ENCODE results near the gene CYFIP2.
A peak's percentile ranks its signal among the peaks of the same experiment; 100 is the strongest.
"Not testable (repeated sequence)": the region's sequence is repeated elsewhere in the genome, so short reads cannot be mapped to it uniquely, and the experiment has no call there.

Gene CYFIP2

DNA sequence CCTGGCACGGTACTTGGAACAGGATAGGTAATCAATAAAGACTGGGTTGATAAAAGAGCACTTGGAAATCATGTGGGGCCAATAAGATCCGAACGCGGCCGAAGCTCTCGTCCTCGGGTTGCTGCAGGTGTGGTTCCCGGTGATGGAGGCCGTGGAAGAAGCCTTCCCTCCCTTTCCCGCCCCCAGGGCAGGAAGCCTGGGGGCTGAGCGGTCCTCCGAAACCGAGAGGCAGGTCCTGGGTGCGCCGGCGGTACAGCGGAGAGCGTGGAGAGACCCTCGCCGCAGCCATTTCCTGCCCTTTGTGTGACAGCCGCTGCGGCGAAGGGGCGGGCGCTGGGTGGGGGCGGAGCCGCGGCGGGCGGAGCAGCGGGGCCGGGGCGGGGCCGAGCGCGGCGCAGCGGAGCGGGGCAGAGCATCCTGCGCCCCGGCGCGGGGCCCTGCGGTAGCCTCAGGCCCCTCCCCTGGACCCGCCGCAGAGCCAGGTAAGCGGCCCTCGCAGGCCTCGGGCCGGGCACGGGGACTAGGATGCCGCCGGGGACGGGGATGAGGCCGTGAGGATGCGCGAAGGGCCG is at the start of gene CYFIP2:
TSS of gene CYFIP2 (plus strand) at position 410 of the 572 bp plus-strand sequence. CDS start 19,239 bp downstream, outside the sequence.
- DNase-seq (ENCODE audit: low read depth in 2 of 2): peak; percentile 63 to 73

GRCh38 chr5:157216391-157217142 is 49.4 kb upstream of the CYFIP2 start:
- DNase-seq (ENCODE audit: low read depth in 2 of 2): no peak

- peak; percentile 49 to 77 for DNase-seq (ENCODE audit: low read depth in 2 of 2)
Measured at GRCh38 chr5:157217289-157218024, 48.5 kb upstream of the CYFIP2 start.

DNA sequence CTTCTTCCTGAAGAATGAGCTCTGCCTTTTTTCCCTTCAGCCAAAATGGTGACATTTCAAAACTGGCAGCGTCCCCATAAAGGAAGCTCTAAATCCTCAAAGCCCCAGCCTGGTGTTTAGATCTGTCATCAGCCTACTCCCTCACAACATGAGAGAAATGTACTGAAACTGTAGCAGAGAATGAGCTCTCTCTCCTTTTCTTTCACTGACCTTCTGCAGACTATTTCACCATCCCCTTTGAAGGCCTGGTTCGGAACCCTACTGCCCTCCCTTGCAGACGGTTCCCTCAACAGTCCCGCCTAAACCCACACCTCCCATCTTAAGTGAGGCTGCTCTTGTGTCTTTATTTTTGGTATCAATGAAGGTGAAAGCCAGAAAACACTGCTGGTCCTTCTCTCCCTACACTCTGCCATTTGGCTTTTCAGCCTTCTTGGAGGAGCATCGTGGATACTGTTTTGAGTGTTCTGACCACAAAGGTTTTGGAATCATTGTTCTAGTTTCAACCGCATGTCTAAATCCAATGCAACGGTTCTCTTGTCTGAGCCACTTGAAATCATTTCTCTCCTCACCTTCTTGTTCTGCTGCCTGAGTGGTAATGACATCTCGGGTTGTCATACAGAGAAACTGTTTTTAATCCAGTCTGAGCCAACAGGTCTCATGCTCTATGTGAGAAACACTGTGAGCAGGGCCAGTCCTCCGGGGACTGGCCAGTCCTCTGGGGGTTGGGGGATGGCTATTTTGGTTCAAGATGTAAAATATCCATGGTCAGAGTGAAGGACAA is 46.2 kb upstream of the CYFIP2 start:
- no peak for DNase-seq (ENCODE audit: low read depth in 2 of 2)

DNA sequence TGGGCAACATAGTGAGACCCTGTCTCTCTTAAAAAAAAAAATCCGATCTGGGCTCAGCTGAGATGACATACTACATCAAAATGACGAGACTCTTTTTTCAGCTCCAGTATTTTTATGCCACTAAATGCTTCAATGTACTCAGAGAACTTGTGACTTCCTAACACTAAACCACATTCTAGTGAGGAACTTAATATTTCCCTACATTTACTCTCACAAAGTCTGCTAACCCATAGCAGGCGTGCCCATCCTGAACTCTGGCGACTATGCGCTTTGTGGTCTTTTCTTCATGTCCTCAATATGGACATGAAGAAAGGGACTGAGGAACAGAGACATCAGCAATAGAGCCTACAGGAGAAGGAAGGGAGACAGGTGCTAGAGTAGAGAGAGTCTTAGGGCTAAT is 44.0 kb upstream of the CYFIP2 start:
- no peak for DNase-seq (ENCODE audit: low read depth in 2 of 2)

DNA sequence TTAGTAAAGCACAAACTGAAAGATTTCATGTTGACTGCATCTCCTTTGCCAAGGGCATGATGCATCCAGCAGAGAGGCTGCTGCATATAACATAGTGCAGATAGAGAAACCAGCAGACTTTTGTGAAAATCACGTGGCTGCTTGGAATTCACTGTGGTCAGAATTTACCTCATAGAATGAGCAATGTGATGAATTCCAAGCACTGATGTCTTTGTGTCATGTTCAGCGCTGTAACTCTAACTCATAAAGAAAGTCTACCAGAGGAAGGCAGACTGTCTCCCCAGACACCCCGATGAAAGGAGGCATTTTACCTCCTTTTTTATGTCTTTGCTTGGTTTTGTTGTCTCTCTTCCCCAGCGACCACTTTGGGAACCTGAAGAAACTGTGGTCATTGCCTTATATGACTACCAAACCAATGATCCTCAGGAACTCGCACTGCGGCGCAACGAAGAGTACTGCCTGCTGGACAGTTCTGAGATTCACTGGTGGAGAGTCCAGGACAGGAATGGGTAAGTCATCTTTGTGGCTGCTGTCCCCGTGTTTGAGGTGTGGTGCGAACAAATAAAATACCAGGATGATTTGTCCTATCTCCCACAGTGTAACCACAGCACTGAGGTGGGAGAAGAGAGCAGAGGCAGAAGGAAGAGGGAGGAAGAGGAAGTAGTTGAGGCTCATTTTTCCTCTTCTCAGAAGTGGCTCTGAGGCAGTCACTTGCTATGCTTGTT is 43.3 kb upstream of the CYFIP2 start:
- peak; percentile 39 to 82 for DNase-seq (ENCODE audit: low read depth in 2 of 2)

DNA sequence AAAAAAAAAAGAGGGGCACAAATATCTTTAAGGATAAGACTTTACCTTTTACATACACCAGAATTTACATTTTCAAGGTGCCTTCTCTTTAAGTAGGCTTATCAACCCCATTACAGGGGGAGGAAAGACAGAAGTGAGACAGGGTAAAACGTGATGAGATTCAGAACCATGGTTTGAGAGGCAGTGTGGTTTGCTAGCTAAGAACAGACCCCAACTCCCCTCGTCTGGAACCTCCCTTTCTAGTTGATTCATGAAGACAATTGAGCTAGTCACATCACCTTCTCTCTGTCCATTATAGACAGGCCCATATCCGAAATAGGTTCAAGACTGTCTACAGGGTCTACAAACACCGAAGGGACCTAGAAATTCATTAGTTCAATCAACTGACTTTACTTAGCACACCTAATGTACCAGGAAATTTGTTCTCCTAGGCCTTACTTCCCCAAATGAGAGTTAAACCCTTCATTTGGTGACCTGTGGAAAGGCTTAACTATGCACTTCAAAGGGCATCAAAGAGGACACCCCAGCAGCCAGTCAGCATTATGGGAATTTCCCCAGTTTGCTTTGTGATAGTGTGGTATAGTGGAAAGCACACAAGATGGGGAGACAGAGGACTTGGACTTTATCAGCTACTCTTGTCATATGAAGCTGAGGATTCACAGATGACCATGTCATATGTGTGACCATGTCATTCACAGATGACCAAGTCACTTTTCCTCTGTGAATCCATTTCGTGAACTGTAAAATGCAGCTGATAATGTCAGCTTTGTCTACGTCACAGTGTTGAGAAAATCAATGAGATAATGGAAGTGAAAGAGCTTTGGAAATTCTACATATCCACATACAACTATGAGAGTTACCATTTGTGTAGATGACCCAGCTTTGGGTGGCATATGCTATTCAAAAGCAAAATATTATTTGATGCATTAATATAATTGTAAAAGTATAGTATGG is 40.2 kb upstream of the CYFIP2 start:
- no peak for DNase-seq (ENCODE audit: low read depth in 2 of 2)

DNA sequence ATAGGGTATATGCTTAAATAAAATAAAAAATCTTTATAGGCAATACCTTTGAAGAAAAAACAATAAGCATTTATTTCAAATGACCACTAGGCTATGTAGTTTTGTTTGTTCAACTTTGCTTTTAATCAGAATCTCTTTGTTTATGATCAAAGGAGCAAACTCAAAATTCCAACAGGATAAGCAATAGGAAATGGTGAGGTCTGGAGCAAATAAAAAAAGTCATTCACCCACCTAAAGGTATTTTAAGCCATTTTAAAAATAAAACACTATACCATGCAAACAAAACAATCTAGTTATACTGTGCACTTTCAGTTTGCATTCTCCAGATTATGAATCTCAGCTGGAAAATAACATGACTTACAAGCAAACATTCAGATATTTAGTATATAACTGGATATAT is 35.3 kb upstream of the CYFIP2 start:
- DNase-seq (ENCODE audit: low read depth in 2 of 2): no peak

GRCh38 chr5:157232706-157233105 is 33.2 kb upstream of the CYFIP2 start:
- no peak for DNase-seq (ENCODE audit: low read depth in 2 of 2)

- no peak for DNase-seq (ENCODE audit: low read depth in 2 of 2)
Measured at GRCh38 chr5:157233515-157233914, 32.4 kb upstream of the CYFIP2 start.

- no peak for DNase-seq (ENCODE audit: low read depth in 2 of 2)
Measured at GRCh38 chr5:157236423-157236822, 29.5 kb upstream of the CYFIP2 start.

DNA sequence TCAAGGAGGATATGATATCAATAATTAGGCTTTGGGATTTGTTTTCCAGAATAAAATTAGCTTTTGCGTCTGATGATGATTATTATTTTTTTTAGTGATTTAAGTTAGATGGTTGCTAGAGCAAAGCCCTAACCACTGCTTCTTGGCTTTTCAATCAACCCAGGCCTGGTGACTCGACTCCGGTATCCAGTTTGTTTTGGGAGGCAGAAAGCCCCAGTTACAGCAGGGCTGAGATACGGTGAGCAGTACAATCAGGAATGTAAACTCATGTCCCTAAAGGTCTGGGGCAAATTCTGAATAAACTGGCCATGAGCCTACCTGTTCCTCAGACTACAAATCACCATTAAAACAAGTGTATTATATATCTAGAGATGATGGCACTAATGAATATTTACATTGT is 24.4 kb upstream of the CYFIP2 start:
- no peak for DNase-seq (ENCODE audit: low read depth in 2 of 2)

- DNase-seq (ENCODE audit: low read depth in 2 of 2): not testable (repeated sequence)
Measured at GRCh38 chr5:157244704-157245103, 21.2 kb upstream of the CYFIP2 start.

DNA sequence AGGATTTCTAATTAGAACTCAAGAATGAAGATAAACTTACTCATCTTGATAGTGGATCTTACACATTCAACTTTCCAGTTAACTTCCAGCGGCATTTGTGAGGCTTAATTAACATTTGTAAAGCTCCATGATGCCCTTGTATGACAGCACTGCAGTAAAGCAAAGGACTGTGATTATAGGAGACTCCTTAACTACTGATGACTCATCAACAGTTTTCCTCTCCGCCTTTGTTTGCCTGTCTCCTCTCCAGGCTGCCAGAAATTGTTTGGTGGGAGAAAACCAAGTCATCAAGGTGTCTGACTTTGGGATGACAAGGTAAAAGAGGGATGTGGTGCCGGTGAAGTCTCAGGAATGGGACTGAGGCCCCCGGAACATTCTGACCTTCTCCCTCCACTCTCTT is 20.4 kb upstream of the CYFIP2 start:
- no peak for DNase-seq (ENCODE audit: low read depth in 2 of 2)

DNA sequence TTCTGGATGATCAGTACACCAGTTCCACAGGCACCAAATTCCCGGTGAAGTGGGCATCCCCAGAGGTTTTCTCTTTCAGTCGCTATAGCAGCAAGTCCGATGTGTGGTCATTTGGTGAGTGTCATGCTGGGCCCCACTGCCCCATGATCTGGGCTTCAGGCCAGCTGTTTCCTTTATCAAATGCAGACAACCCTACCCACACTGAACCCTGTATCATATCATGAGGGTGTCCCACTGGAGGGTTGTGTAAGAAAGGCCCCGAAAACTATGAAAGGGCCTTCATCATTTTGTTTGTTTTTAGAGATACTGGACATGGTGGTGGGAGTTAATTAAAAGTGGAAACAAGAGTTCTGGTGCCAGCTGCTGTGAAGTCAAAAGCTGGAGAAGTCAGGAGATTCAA is 20.0 kb upstream of the CYFIP2 start:
- DNase-seq (ENCODE audit: low read depth in 2 of 2): no peak

DNA sequence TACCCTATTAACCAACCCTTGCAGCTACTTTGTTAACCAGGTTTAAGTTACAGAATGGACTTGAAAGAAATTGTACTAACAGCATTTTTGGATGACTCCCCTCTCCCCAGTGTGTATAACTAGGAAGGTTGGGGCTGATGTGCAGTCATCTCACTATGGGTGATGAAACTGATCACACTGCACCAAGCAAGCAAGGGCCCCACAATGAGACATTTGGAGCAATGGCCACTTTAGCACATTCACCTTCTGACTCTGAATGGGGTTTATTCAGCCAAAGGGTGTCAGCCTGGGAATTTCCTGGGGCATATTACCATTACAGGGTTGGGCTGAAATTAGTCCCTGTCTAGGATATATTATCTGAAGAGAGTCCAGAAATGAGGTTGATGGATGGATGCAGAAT is 18.7 kb upstream of the CYFIP2 start:
- no peak for DNase-seq (ENCODE audit: low read depth in 2 of 2)

DNA sequence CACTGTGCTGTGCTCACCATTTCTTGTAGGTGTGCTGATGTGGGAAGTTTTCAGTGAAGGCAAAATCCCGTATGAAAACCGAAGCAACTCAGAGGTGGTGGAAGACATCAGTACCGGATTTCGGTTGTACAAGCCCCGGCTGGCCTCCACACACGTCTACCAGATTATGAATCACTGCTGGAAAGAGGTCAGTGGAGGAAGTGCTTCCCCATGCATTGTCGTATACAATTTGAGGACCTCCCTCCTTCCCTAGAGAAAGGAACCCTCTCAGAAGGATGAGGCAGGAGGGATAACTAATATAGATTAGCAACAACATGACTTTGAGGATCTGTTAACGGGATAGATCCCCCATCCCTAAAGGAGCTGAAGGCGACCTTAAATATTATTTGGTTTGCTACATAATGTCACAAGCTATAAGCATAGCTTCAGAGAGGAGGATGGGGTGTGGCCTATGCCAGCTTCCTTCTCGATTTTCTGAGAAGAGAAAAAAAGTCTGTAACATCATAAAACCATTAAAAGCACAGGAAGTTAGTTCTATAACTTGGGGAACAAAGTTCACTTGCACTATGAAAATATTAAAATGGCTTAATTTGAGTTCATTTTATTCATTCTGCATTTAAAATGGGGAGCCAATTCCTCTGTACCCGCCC is 17.0 kb upstream of the CYFIP2 start:
- DNase-seq (ENCODE audit: low read depth in 2 of 2): no peak

- DNase-seq (ENCODE audit: low read depth in 2 of 2): no peak
Measured at GRCh38 chr5:157252711-157253465, 13.0 kb upstream of the CYFIP2 start.

DNA sequence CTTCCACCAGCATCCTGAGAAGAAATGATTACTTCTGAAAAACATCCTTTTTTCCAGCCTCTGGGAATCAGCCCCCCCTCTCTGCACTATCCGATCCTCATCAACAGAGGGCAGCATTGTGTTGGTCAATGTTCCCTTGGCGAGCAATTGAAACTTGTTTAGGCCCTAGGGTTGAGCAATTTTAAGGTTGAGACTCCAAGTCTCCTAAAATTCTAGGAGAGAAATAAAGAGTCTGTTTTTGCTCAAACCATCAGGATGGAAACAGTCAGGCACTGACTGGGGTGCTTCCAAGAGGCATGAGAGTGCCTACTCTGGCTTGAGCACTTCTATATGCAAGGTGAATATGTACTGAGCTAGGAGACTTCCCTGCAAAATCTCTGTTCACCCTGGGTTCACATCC is 12.4 kb upstream of the CYFIP2 start:
- DNase-seq (ENCODE audit: low read depth in 2 of 2): no peak
